Right lobe of liver (tissue), 4 donors: Measurements from ENCODE around the gene MFNG.

Source experiments
- CTCF ChIP-seq, 4 donors: fragments of 200-600 bp in 3 of 4; fragments of 450-650 bp in 1 of 4; IDR thresholded peaks; one replicate each; pipeline versions ENCODE4 v1.5.1 to v1.8.0; 2016 to 2022; ENCODE audit warnings: antibody characterized with exemption in 4 of 4, mild to moderate bottlenecking in 2 of 4
- POLR2A ChIP-seq: fragments of 450-650 bp; IDR thresholded peaks from one replicate; pipeline ENCODE4 v1.6.1; 2017; ENCODE audit warnings: antibody characterized with exemption, mild to moderate bottlenecking
- donor health status: DM: no; HTN: no; CAD: no.
- donor health status: DM: no; HTN: no; CAD: no.
- donor health status: DM: no; HTN: yes; CAD: no.

GRCh38 chr22:37515901-37516300 lies 29.7 kb upstream of the MFNG start:
- TF ChIP-seq POLR2A, result no peak
- no peak for TF ChIP-seq CTCF (IDR thresholded peaks at IDR 0.05)
